GM12878 (cell line): Measurements from ENCODE around the gene ARID3A. TPM values are rescaled to one million over a fixed set of nuclear protein-coding genes. Genes with fewer than 3 reads are reported as not detected.

Experiments used
- ATAC-seq: fragments of 200-7000 bp; cut with Tn5 transposase; 3 replicates; pipeline ENCODE4 v1.9.1; 2020; ENCODE audit warnings: mild to moderate bottlenecking, moderate library complexity
- BruUV-seq: library from RNA; stranded (reverse); fragments of 400-500 nt; replicated peaks from 2 replicates; lab custom pipeline; 2021; lab: Mats Ljungman, UMichigan
- CTCF ChIA-PET: fragments of 300-600 bp; sonication (Branson Sonifier 250); formaldehyde crosslinking; extraction: SDS; loops from one replicate; lab custom pipeline; 2021; ENCODE audit warnings: inconsistent platforms; lab: Yijun Ruan, JAX
- POLR2A ChIA-PET: fragments of 350-600 bp; formaldehyde crosslinking; extraction: SDS; loops from one replicate; lab custom pipeline; 2021; ENCODE audit warnings: inconsistent platforms; lab: Charles Lee
- RAD21 ChIA-PET: fragments of 300-600 bp; sonication (Branson Sonifier 250); formaldehyde crosslinking; loops from one replicate; lab custom pipeline; 2023; ENCODE audit warnings: antibody characterized with exemption; ENCODE audit not compliant: unreplicated experiment; lab: Charles Lee
- SMC1A ChIA-PET: fragments of 300-600 bp; sonication (Branson Sonifier 250); formaldehyde crosslinking; loops from one replicate; lab custom pipeline; 2023; ENCODE audit not compliant: unreplicated experiment, uncharacterized antibody; lab: Charles Lee
- DNase-seq: peaks from one replicate; pipeline ENCODE4 v3.0.0-alpha.2; 2011; ENCODE audit warnings: low read depth, low spot score
- FAIRE-seq: peaks from 3 replicates; lab custom pipeline; 2011; peaks lifted over from hg19 to GRCh38; lab: Jason Lieb, UNC
- H2AFZ ChIP-seq: 2 replicates; pipeline ENCODE4 v1.6.0; 2011; ENCODE audit warnings: low read depth, low read length, control low read depth; ENCODE audit not compliant: control insufficient read depth
- H3K27ac ChIP-seq: 2 replicates; pipeline ENCODE4 v1.5.1; 2011; ENCODE audit warnings: control low read depth; ENCODE audit not compliant: control insufficient read depth, insufficient read depth
- H3K27me3 ChIP-seq, 2 experiments: replicated peaks in 1 of 2; 2 replicates each; pipeline versions ENCODE4 v1.6.0 to v1.6.1; 2011; ENCODE audit warnings: low read length in 1 of 2; ENCODE audit not compliant: control insufficient read depth in 2 of 2, insufficient read depth in 2 of 2
- H3K36me3 ChIP-seq, 2 experiments: 2 replicates each; pipeline ENCODE4 v1.5.1; 2011; ENCODE audit warnings: low read length in 1 of 2; ENCODE audit not compliant: control insufficient read depth in 2 of 2, insufficient read depth in 2 of 2
- H3K4me1 ChIP-seq: 2 replicates; pipeline ENCODE4 v1.6.1; 2011; ENCODE audit warnings: mild to moderate bottlenecking, low read length, moderate library complexity, mixed read lengths; ENCODE audit not compliant: control insufficient read depth, insufficient read depth
- H3K4me2 ChIP-seq: 2 replicates; pipeline ENCODE4 v1.6.0; 2011; ENCODE audit warnings: control low read depth; ENCODE audit not compliant: control insufficient read depth, insufficient read depth
- H3K4me3 ChIP-seq: fragments of 200-600 bp; sonication (generic); 2 replicates; pipeline ENCODE4 v1.5.1; 2016
- H3K79me2 ChIP-seq: 2 replicates; pipeline ENCODE4 v1.6.0; 2011; ENCODE audit warnings: low read length; ENCODE audit not compliant: control insufficient read depth, insufficient read depth
- H3K9ac ChIP-seq: 2 replicates; pipeline ENCODE4 v1.8.0; 2011; ENCODE audit warnings: low read length, control low read depth, mixed read lengths; ENCODE audit not compliant: control insufficient read depth, insufficient read depth
- H3K9me3 ChIP-seq: replicated peaks from 3 replicates; pipeline ENCODE4 v1.5.1; 2011; ENCODE audit warnings: mild to moderate bottlenecking, low read length; ENCODE audit not compliant: control insufficient read depth, insufficient read depth
- H4K20me1 ChIP-seq: 2 replicates; pipeline ENCODE4 v1.6.0; 2011; ENCODE audit not compliant: control insufficient read depth, insufficient read depth
- BCL3 ChIP-seq: IDR thresholded peaks from 2 replicates; pipeline ENCODE4 v1.6.1; 2011; ENCODE audit warnings: borderline replicate concordance, low read depth, mild to moderate bottlenecking, moderate library complexity, low read length; ENCODE audit not compliant: insufficient read depth, poor library complexity, severe bottlenecking
- CBX3 ChIP-seq: fragments of 200-600 bp; sonication (generic); IDR thresholded peaks from 2 replicates; pipeline ENCODE4 v1.6.1; 2016; ENCODE audit warnings: low read depth, borderline replicate concordance
- CHD2 ChIP-seq: IDR thresholded peaks from 2 replicates; pipeline ENCODE4 v1.6.1; 2011; ENCODE audit warnings: low read depth, low read length, improper control_type of control experiment, borderline replicate concordance
- CREM ChIP-seq: IDR thresholded peaks from 2 replicates; pipeline ENCODE4 v1.6.1; 2014; ENCODE audit warnings: antibody characterized with exemption, low read depth
- JUNB ChIP-seq: IDR thresholded peaks from 2 replicates; pipeline ENCODE4 v1.6.1; 2016; ENCODE audit warnings: antibody characterized with exemption, mild to moderate bottlenecking
- POLR2A ChIP-seq: IDR thresholded peaks from 2 replicates; pipeline ENCODE4 v1.6.1; 2011; ENCODE audit warnings: low read depth, mild to moderate bottlenecking, low read length
- RAD21 ChIP-seq: IDR thresholded peaks from 2 replicates; pipeline ENCODE4 v1.6.1; 2011; ENCODE audit warnings: mild to moderate bottlenecking, low read depth, low read length, moderate library complexity; ENCODE audit not compliant: insufficient read depth
- SIX5 ChIP-seq: IDR thresholded peaks from 2 replicates; pipeline ENCODE4 v1.6.1; 2011; ENCODE audit warnings: mild to moderate bottlenecking, low read depth, low read length, moderate library complexity; ENCODE audit not compliant: severe bottlenecking
- SREBF2 ChIP-seq: IDR thresholded peaks from 2 replicates; pipeline ENCODE4 v1.6.1; 2012; ENCODE audit warnings: mild to moderate bottlenecking, low read length
- WRNIP1 ChIP-seq: IDR thresholded peaks from 2 replicates; pipeline ENCODE4 v1.6.1; 2011; ENCODE audit warnings: low read depth, low read length, improper control_type of control experiment, borderline replicate concordance
- ZBTB40 ChIP-seq: fragments of 450-650 bp; IDR thresholded peaks from 2 replicates; pipeline ENCODE4 v1.6.1; 2016; ENCODE audit warnings: mild to moderate bottlenecking, moderate library complexity, borderline replicate concordance
- WGBS: methylation state at CpG from one replicate; pipeline ENCODE4 v1.1.6; 2016; ENCODE audit warnings: low lambda C conversion rate; ENCODE audit not compliant: insufficient replicate concordance, insufficient coverage; ENCODE audit errors: missing lambda C conversion rate; 5-methylcytosine and 5-hydroxymethylcytosine counted together
- in situ Hi-C: fragments of 300-500 bp; cut with MboI; formaldehyde crosslinking; loops from 9 replicates; pipeline ENCODE4 v1.14.3; 2018; ENCODE audit warnings: mixed read lengths
- intact Hi-C: fragments of 100-400 bp; cut with micrococcal nuclease; formaldehyde crosslinking; loops from one replicate; pipeline ENCODE4 v1.14.2; 2022; ENCODE audit not compliant: unreplicated experiment
- polyA plus RNA-seq, 11 experiments: library from polyadenylated mRNA; depleted of rRNA in 4 of 11; unstranded in 6 of 11; stranded (reverse) in 5 of 11; fragments of >200 nt; fragmentation: Nextera tagmentation in 4 of 11; fragmentation: Illumina TruSeq in 1 of 11; extraction: Ambion mirVana in 4 of 11; extraction: Trizol in 1 of 11; gene quantifications; 1 replicate in 1 of 11; 2 replicates in 10 of 11; pipeline versions ENCODE4 v1.2.1 to v1.2.3, GENCODE V29; 2011 to 2016; ENCODE audit warnings: inconsistent platforms in 2 of 11, missing spikeins in 2 of 11, low read depth in 1 of 11
- total RNA-seq, 4 experiments: library from RNA; depleted of rRNA in 3 of 4; stranded (reverse); fragments of >200 nt in 3 of 4; fragmentation: Illumina TruSeq in 1 of 4; extraction: Trizol in 1 of 4; gene quantifications; 2 replicates each; pipeline versions ENCODE4 v1.2.1 to v1.2.3, GENCODE V29; 2013 to 2021

The ARID3A gene
- total and polyA plus RNA-seq, 10 of the 15 experiments (the other 5 are each of a cell fraction or from before 2014, with no cell fraction given) = 0.76 to 70.0 (median 16.7) TPM

GRCh38 chr19:974564-975257 lies 48.9 kb downstream of the ARID3A start:
- H3K9me3 ChIP-seq = no peaks in the 10 kb centered on the region; the same call in 2 of the 3 replicates
- in situ Hi-C loops = no loop called here
- no peak for DNase-seq
- no peak overlapping the region for H3K27ac ChIP-seq
- ChIA-PET POLR2A (no interaction called here), SMC1A (no interaction called here), RAD21 (interaction anchor here (0.6 to 1.1 kb wide), 2 partner anchors 9 to 117 kb away, joined by 3 to 5 read pairs; partner anchors contain the start of gene WDR18), CTCF (no interaction called here)
- BruUV-seq = TSS peak; percentile 36
- WGBS = 77% methylated on average over 22 of the region's 37 CpGs
- H3K4me3 ChIP-seq = no peak overlapping the region
- intact Hi-C loops = no loop called here
- peaks cover 5% of the 10 kb centered on the region; the same call in 1 of the 2 replicates for H3K4me1 ChIP-seq
- peak; percentile 53 for TF ChIP-seq POLR2A
- no peak for TF ChIP-seq JUNB
- no peaks in the 10 kb centered on the region for H3K27me3 ChIP-seq
- no peak overlapping the region for H2AFZ ChIP-seq
- no peaks in the 10 kb centered on the region for H4K20me1 ChIP-seq
- peaks cover 8 to 19% of the 10 kb centered on the region in 2 experiments for H3K36me3 ChIP-seq
- H3K9ac ChIP-seq = no peak overlapping the region
- ATAC-seq = no peak
- H3K4me2 ChIP-seq = no peak overlapping the region
- H3K79me2 ChIP-seq = no peaks in the 10 kb centered on the region
- no peak for FAIRE-seq

GRCh38 chr19:976476-976875 lies 50.6 kb downstream of the ARID3A start:
- Histone ChIP-seq H4K20me1 (no peaks in the 10 kb centered on the region), H3K9me3 (no peaks in the 10 kb centered on the region), H3K79me2 (no peaks in the 10 kb centered on the region), H3K27me3 (no peaks in the 10 kb centered on the region), H3K27ac (no peak overlapping the region), H3K4me1 (peaks cover 11% of the 10 kb centered on the region), H3K4me2 (no peak overlapping the region), H2AFZ (no peak overlapping the region), H3K36me3 (peaks cover 1 to 3% of the 10 kb centered on the region in 2 experiments; a peak in 3 of 4 replicates), H3K9ac (no peak overlapping the region), H3K4me3 (no peak overlapping the region)
- no TSS peak for BruUV-seq
- ChIA-PET CTCF (interaction anchor here (1.3 kb wide), 1 partner anchor 53 kb away, joined by 3 read pairs; no protein-coding TSS in a partner anchor), POLR2A (interaction anchor here (0.7 kb wide), 1 partner anchor 113 kb away, joined by 5 read pairs; no protein-coding TSS in a partner anchor), SMC1A (interaction anchor here (1.4 kb wide), 1 partner anchor 28 kb away, joined by 4 read pairs; no protein-coding TSS in a partner anchor), RAD21 (no interaction called here)
- intact Hi-C loops (no loop called here), in situ Hi-C loops (no loop called here)
- ATAC-seq (no peak), FAIRE-seq (no peak), DNase-seq (no peak)
- WGBS = 63% methylated on average over 10 of the region's 10 CpGs
- TF ChIP-seq RAD21 = no peak
- TF ChIP-seq SREBF2 = no peak
- no peak for TF ChIP-seq WRNIP1
- no peak for TF ChIP-seq BCL3
- TF ChIP-seq CREM = no peak
- no peak for TF ChIP-seq CBX3
- no peak for TF ChIP-seq CHD2
- TF ChIP-seq SIX5 = no peak
- no peak for TF ChIP-seq ZBTB40
